ENCODE measurements around the gene GGNBP2.

DNA sequence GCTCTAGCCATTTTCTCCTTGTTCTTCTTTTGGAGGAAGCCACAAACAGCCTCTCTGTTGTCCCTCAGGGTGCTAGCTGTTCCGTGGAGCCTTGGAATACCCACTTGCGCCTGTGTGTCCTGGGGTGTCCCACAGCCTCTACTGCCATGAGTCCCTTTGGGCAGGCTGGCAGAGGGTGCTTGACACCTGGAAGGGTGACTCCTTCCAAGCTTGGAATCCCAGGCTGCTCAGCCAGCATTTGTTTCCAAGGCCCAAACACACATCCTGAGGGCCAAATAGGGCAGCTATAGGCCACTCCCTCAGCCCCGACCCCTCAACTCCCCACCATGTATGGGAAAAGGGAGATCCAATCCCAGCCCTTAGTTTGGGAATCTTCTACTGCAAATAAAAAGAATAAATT is 43.4 kb upstream of the GGNBP2 start:
- no peak for TF ChIP-seq POLR2A (IDR thresholded peaks at IDR 0.05)
- TF ChIP-seq, protein P1, sequence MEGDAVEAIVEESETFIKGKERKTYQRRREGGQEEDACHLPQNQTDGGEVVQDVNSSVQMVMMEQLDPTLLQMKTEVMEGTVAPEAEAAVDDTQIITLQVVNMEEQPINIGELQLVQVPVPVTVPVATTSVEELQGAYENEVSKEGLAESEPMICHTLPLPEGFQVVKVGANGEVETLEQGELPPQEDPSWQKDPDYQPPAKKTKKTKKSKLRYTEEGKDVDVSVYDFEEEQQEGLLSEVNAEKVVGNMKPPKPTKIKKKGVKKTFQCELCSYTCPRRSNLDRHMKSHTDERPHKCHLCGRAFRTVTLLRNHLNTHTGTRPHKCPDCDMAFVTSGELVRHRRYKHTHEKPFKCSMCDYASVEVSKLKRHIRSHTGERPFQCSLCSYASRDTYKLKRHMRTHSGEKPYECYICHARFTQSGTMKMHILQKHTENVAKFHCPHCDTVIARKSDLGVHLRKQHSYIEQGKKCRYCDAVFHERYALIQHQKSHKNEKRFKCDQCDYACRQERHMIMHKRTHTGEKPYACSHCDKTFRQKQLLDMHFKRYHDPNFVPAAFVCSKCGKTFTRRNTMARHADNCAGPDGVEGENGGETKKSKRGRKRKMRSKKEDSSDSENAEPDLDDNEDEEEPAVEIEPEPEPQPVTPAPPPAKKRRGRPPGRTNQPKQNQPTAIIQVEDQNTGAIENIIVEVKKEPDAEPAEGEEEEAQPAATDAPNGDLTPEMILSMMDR (IDR thresholded peaks at IDR 0.05), result no peak
- TF ChIP-seq EP300 (IDR thresholded peaks at IDR 0.05), result no peak
